Measurements from ENCODE around the gene PPP1R9B. TPM values are rescaled to one million over a fixed set of nuclear protein-coding genes. Genes with fewer than 3 reads are reported as not detected.

PPP1R9B gene
- total and polyA plus RNA-seq, 2 of the 8 experiments (the other 6 are each of a cell fraction or from before 2014, with no cell fraction given): 5.2 to 13.1 TPM

- TF ChIP-seq SIRT6 (IDR thresholded peaks at IDR 0.05; ENCODE audit: low read length) (no peak), GTF2F1 (IDR thresholded peaks at IDR 0.05; ENCODE audit: borderline replicate concordance, low read depth, low read length) (no peak), SP2 (IDR thresholded peaks at IDR 0.05; ENCODE audit: low read length) (no peak), TCF12 (IDR thresholded peaks at IDR 0.05; ENCODE audit: low read depth, low read length) (no peak), EGR1 (IDR thresholded peaks at IDR 0.05; ENCODE audit: borderline replicate concordance, low read depth, low read length) (no peak), CEBPB (IDR thresholded peaks at IDR 0.05; ENCODE audit: low read depth, low read length) (no peak), KDM5A (IDR thresholded peaks at IDR 0.05; ENCODE audit: low read length) (no peak), PHF8 (conservative IDR thresholded peaks at IDR 0.05; ENCODE audit: low read depth, low read length) (no peak), TBP (IDR thresholded peaks at IDR 0.05; ENCODE audit: low read depth, low read length) (no peak)
Observed at GRCh38 chr17:50188921-50189549, 38.6 kb upstream of the PPP1R9B start (continued).
